Stimulated activated naive CD8-positive, alpha-beta T cell treated with anti-CD3 and anti-CD28 coated beads, Interleukin-15, Interleukin-2, amounts not matched to agents 100 ng/mL and 50 ng/mL, for 24 hours (primary cell): Measurements from ENCODE around the gene MED13.
"Not testable (repeated sequence)": the region's sequence is repeated elsewhere in the genome, so short reads cannot be mapped to it uniquely, and the experiment has no call there.

Experiments used
- H3K27ac Mint-ChIP-seq: one replicate; pipeline ENCODE4 v1.8.0; 2021; ENCODE audit warnings: mild to moderate bottlenecking, mixed read lengths
- H3K27me3 Mint-ChIP-seq: one replicate; pipeline ENCODE4 v1.8.0; 2021; ENCODE audit warnings: mixed read lengths
- H3K36me3 Mint-ChIP-seq: one replicate; pipeline ENCODE4 v1.8.0; 2021; ENCODE audit warnings: low read depth, mixed read lengths
- H3K4me1 Mint-ChIP-seq: one replicate; pipeline ENCODE4 v1.8.0; 2021; ENCODE audit warnings: low read depth, mixed read lengths
- H3K4me3 Mint-ChIP-seq: one replicate; pipeline ENCODE4 v1.8.0; 2021; ENCODE audit warnings: mild to moderate bottlenecking, mixed read lengths
- H3K9me3 Mint-ChIP-seq: one replicate; pipeline ENCODE4 v1.8.0; 2021; ENCODE audit warnings: mixed read lengths

The MED13 gene

GRCh38 chr17:61966191-61966590 is 98.9 kb downstream of the MED13 start:
- no peaks in the 10 kb centered on the region for H3K27me3 Mint-ChIP-seq
- H3K4me1 Mint-ChIP-seq: no peaks in the 10 kb centered on the region
- H3K27ac Mint-ChIP-seq: no peak overlapping the region
- H3K4me3 Mint-ChIP-seq: no peak overlapping the region
- no peaks in the 10 kb centered on the region for H3K9me3 Mint-ChIP-seq
- peaks cover 54% of the 10 kb centered on the region for H3K36me3 Mint-ChIP-seq

- no peaks in the 10 kb centered on the region for H3K9me3 Mint-ChIP-seq
- no peak overlapping the region for H3K27ac Mint-ChIP-seq
- no peaks in the 10 kb centered on the region for H3K27me3 Mint-ChIP-seq
Measured at GRCh38 chr17:61955619-61956018, 109.5 kb downstream of the MED13 start.

GRCh38 chr17:61947367-61948078 is 117.6 kb downstream of the MED13 start:
- Mint-ChIP-seq H3K9me3 (no peaks in the 10 kb centered on the region), H3K36me3 (peaks cover 32% of the 10 kb centered on the region), H3K4me1 (no peaks in the 10 kb centered on the region), H3K27me3 (no peaks in the 10 kb centered on the region), H3K4me3 (no peak overlapping the region), H3K27ac (no peak overlapping the region)

More at GRCh38 chr17:61955619-61956018, 109.5 kb downstream of the MED13 start:
- peaks cover 42% of the 10 kb centered on the region for H3K36me3 Mint-ChIP-seq
- H3K4me1 Mint-ChIP-seq: no peaks in the 10 kb centered on the region
- no peak overlapping the region for H3K4me3 Mint-ChIP-seq

GRCh38 chr17:61946359-61946758 is 118.7 kb downstream of the MED13 start:
- peaks cover 28% of the 10 kb centered on the region for H3K36me3 Mint-ChIP-seq
- no peak overlapping the region for H3K27ac Mint-ChIP-seq
- H3K4me1 Mint-ChIP-seq: no peaks in the 10 kb centered on the region
- no peak overlapping the region for H3K4me3 Mint-ChIP-seq
- H3K27me3 Mint-ChIP-seq: no peaks in the 10 kb centered on the region
- H3K9me3 Mint-ChIP-seq: no peaks in the 10 kb centered on the region

GRCh38 chr17:61943117-61943516 is 122.0 kb downstream of the MED13 start:
- no peak overlapping the region for H3K27ac Mint-ChIP-seq
- peaks cover 21% of the 10 kb centered on the region for H3K36me3 Mint-ChIP-seq
- H3K27me3 Mint-ChIP-seq: no peaks in the 10 kb centered on the region
- H3K4me1 Mint-ChIP-seq: no peaks in the 10 kb centered on the region
- H3K4me3 Mint-ChIP-seq: no peak overlapping the region
- H3K9me3 Mint-ChIP-seq: no peaks in the 10 kb centered on the region

- no peak overlapping the region for H3K4me3 Mint-ChIP-seq
- H3K27me3 Mint-ChIP-seq: no peaks in the 10 kb centered on the region
- H3K4me1 Mint-ChIP-seq: no peaks in the 10 kb centered on the region
- H3K27ac Mint-ChIP-seq: no peak overlapping the region
- peaks cover 17% of the 10 kb centered on the region for H3K36me3 Mint-ChIP-seq
- H3K9me3 Mint-ChIP-seq: no peaks in the 10 kb centered on the region
Measured at GRCh38 chr17:61942085-61942484, 123.0 kb downstream of the MED13 start.

- peaks cover 22% of the 10 kb centered on the region for H3K4me1 Mint-ChIP-seq
- H3K9me3 Mint-ChIP-seq: no peaks in the 10 kb centered on the region
- peak overlapping the region; percentile 96 for H3K4me3 Mint-ChIP-seq
- H3K36me3 Mint-ChIP-seq: peaks cover 22% of the 10 kb centered on the region
- no peaks in the 10 kb centered on the region for H3K27me3 Mint-ChIP-seq
- H3K27ac Mint-ChIP-seq: peak overlapping the region; percentile 94
Measured at GRCh38 chr17:61928101-61928436, 137.0 kb downstream of the MED13 start.

GRCh38 chr17:61927208-61928100 is 137.6 kb downstream of the MED13 start, which contains the start of gene INTS2:
Gene INTS2, minus strand, starts transcription at chr17:61927982. Its CDS starts 1,338 bp downstream, at chr17:61926644.
- no peaks in the 10 kb centered on the region for H3K9me3 Mint-ChIP-seq
- H3K27ac Mint-ChIP-seq: peak within 1 kb of the TSS; percentile 94

GRCh38 chr17:61926826-61927207 is 138.3 kb downstream of the MED13 start:
- Mint-ChIP-seq H3K27me3 (no peaks in the 10 kb centered on the region), H3K36me3 (peaks cover 29% of the 10 kb centered on the region), H3K9me3 (no peaks in the 10 kb centered on the region), H3K4me1 (peaks cover 22% of the 10 kb centered on the region), H3K4me3 (peak overlapping the region; percentile 96), H3K27ac (peak overlapping the region; percentile 94)

More at GRCh38 chr17:61927208-61928100, 137.6 kb downstream of the MED13 start, which contains the start of gene INTS2:
- peaks cover 22% of the 10 kb centered on the region for H3K4me1 Mint-ChIP-seq
- H3K27me3 Mint-ChIP-seq: no peaks in the 10 kb centered on the region
- H3K36me3 Mint-ChIP-seq: peaks cover 25% of the 10 kb centered on the region
- peak within 1 kb of the TSS; percentile 96 for H3K4me3 Mint-ChIP-seq

GRCh38 chr17:61915162-61915561 is 149.9 kb downstream of the MED13 start:
- not testable (repeated sequence) for H3K4me1 Mint-ChIP-seq, H3K27ac Mint-ChIP-seq, H3K27me3 Mint-ChIP-seq, H3K4me3 Mint-ChIP-seq, H3K9me3 Mint-ChIP-seq
- H3K36me3 Mint-ChIP-seq: peaks cover 57% of the 10 kb centered on the region

GRCh38 chr17:61908292-61909037 is 156.6 kb downstream of the MED13 start:
- Mint-ChIP-seq H3K4me3 (no peak overlapping the region), H3K36me3 (peaks cover 53% of the 10 kb centered on the region), H3K4me1 (no peaks in the 10 kb centered on the region)

GRCh38 chr17:61907361-61907760 is 157.7 kb downstream of the MED13 start:
- no peaks in the 10 kb centered on the region for H3K27me3 Mint-ChIP-seq
- no peaks in the 10 kb centered on the region for H3K4me1 Mint-ChIP-seq
- peaks cover 59% of the 10 kb centered on the region for H3K36me3 Mint-ChIP-seq
- H3K4me3 Mint-ChIP-seq: no peak overlapping the region
- H3K9me3 Mint-ChIP-seq: no peaks in the 10 kb centered on the region
- no peak overlapping the region for H3K27ac Mint-ChIP-seq

More at GRCh38 chr17:61908292-61909037, 156.6 kb downstream of the MED13 start:
- H3K9me3 Mint-ChIP-seq: no peaks in the 10 kb centered on the region
- no peaks in the 10 kb centered on the region for H3K27me3 Mint-ChIP-seq
- no peak overlapping the region for H3K27ac Mint-ChIP-seq

- H3K27ac Mint-ChIP-seq: peak overlapping the region; percentile 45
- peaks cover 62% of the 10 kb centered on the region for H3K36me3 Mint-ChIP-seq
- H3K9me3 Mint-ChIP-seq: no peaks in the 10 kb centered on the region
- peak overlapping the region; percentile 32 for H3K4me3 Mint-ChIP-seq
- H3K27me3 Mint-ChIP-seq: no peaks in the 10 kb centered on the region
- no peaks in the 10 kb centered on the region for H3K4me1 Mint-ChIP-seq
Measured at GRCh38 chr17:61904094-61904710, 160.9 kb downstream of the MED13 start.

GRCh38 chr17:61903251-61903650 is 161.8 kb downstream of the MED13 start:
- Mint-ChIP-seq H3K4me1 (no peaks in the 10 kb centered on the region), H3K27ac (no peak overlapping the region), H3K27me3 (no peaks in the 10 kb centered on the region), H3K36me3 (peaks cover 64% of the 10 kb centered on the region), H3K4me3 (no peak overlapping the region), H3K9me3 (no peaks in the 10 kb centered on the region)
